Measurements from ENCODE around the gene MAGEB18. TPM values are rescaled to one million over a fixed set of nuclear protein-coding genes. Genes with fewer than 3 reads are reported as not detected.

The MAGEB18 gene
- not detected in 2 replicates for total RNA-seq
- not detected for total RNA-seq (2013)
- polyA plus RNA-seq, result not detected in 2 replicates
- polyA minus RNA-seq, result not detected in 2 replicates

GRCh38 chrX:26138274-26138673, at the start of gene MAGEB18:
TSS of gene MAGEB18 (plus strand) at chrX:26138343. CDS start at chrX:26138986, 643 bp downstream.
- WGBS (ENCODE audit: insufficient coverage), result 100% methylated on average over 3 of the region's 11 CpGs
- intact Hi-C loops (cut with micrococcal nuclease), result no loop called here
- no peaks in the 10 kb centered on the region for H3K9me3 ChIP-seq (ENCODE audit: control extremely low read depth in 1 of 3, control insufficient read depth in 2 of 3, insufficient read depth in 1 of 3, low read length in 2 of 3)
- H3K9ac ChIP-seq (ENCODE audit: low read length), result no peak within 1 kb of the TSS
- Mint-ChIP-seq H3K4me1 (no peaks in the 10 kb centered on the region), H3K27ac (no peak within 1 kb of the TSS), H3K27me3 (no peaks in the 10 kb centered on the region), H3K9me3 (ENCODE audit: insufficient read depth) (peaks cover 2% of the 10 kb centered on the region), H3K4me3 (no peak within 1 kb of the TSS)
- no peak for TF ChIP-seq CTCF (IDR thresholded peaks at IDR 0.05)
- TF ChIP-seq EZH2 (IDR thresholded peaks at IDR 0.05; ENCODE audit: borderline replicate concordance, insufficient read depth, low read depth, low read length, poor library complexity, severe bottlenecking), result no peak
- DNase-seq (no peak), ATAC-seq (ENCODE audit: low read depth) (no peak)
- H4K20me1 ChIP-seq (ENCODE audit: control insufficient read depth, insufficient read depth, low read length, poor library complexity, severe bottlenecking), result no peaks in the 10 kb centered on the region
- ChIA-PET CTCF (no interaction called here), POLR2A (no interaction called here)
- H3K36me3 ChIP-seq (replicated peaks in 1 of 2; ENCODE audit: control extremely low read depth in 1 of 2, control insufficient read depth in 1 of 2, extremely low read depth in 1 of 2, insufficient read depth in 2 of 2, low read length in 1 of 2), result no peaks in the 10 kb centered on the region
- H3K27me3 ChIP-seq (replicated peaks in 1 of 4; ENCODE audit: control extremely low read depth in 1 of 4, control insufficient read depth in 3 of 4, insufficient read depth in 4 of 4, low read length in 3 of 4), result no peaks in the 10 kb centered on the region
- no peak within 1 kb of the TSS for H3K27ac ChIP-seq (ENCODE audit: low read length in 2 of 2)
- no peaks in the 10 kb centered on the region for H3K4me1 ChIP-seq (ENCODE audit: control insufficient read depth in 2 of 2, insufficient read depth in 2 of 2, low read length in 2 of 2)
- H3K4me3 ChIP-seq (ENCODE audit: control extremely low read depth in 1 of 5, extremely low read depth in 1 of 5, insufficient read depth in 1 of 5, low read depth in 2 of 5, low read length in 4 of 5), result no peak within 1 kb of the TSS
- no peak within 1 kb of the TSS for H2AFZ ChIP-seq (ENCODE audit: insufficient read depth, low read depth, low read length, poor library complexity, severe bottlenecking)
- no peaks in the 10 kb centered on the region for H3K79me2 ChIP-seq (ENCODE audit: control insufficient read depth, insufficient read depth, low read length)
- no peak within 1 kb of the TSS for H3K4me2 ChIP-seq (replicated peaks; ENCODE audit: low read depth, low read length, poor library complexity, severe bottlenecking)

- no peaks in the 10 kb centered on the region for H3K9me3 Mint-ChIP-seq (ENCODE audit: insufficient read depth)
- POLR2A ChIA-PET, result no interaction called here
- H3K4me2 ChIP-seq (replicated peaks; ENCODE audit: low read depth, low read length, poor library complexity, severe bottlenecking), result no peak overlapping the region
- no peak overlapping the region for H3K27ac ChIP-seq (ENCODE audit: low read length in 2 of 2)
- intact Hi-C loops (cut with micrococcal nuclease), result no loop called here
- H3K4me3 ChIP-seq (ENCODE audit: control extremely low read depth in 1 of 5, extremely low read depth in 1 of 5, insufficient read depth in 1 of 5, low read depth in 2 of 5, low read length in 4 of 5), result no peak overlapping the region
- H4K20me1 ChIP-seq (ENCODE audit: control insufficient read depth, insufficient read depth, low read length, poor library complexity, severe bottlenecking), result no peaks in the 10 kb centered on the region
- H3K79me2 ChIP-seq (ENCODE audit: control insufficient read depth, insufficient read depth, low read length), result no peaks in the 10 kb centered on the region
- no peaks in the 10 kb centered on the region for H3K27me3 ChIP-seq (replicated peaks in 1 of 4; ENCODE audit: control extremely low read depth in 1 of 4, control insufficient read depth in 3 of 4, insufficient read depth in 4 of 4, low read length in 3 of 4)
- no peaks in the 10 kb centered on the region for H3K36me3 ChIP-seq (replicated peaks in 1 of 2; ENCODE audit: control extremely low read depth in 1 of 2, control insufficient read depth in 1 of 2, extremely low read depth in 1 of 2, insufficient read depth in 2 of 2, low read length in 1 of 2)
- CTCF ChIA-PET, result no interaction called here
- H3K27ac Mint-ChIP-seq, result no peak overlapping the region
- DNase-seq (no peak), ATAC-seq (ENCODE audit: low read depth) (no peak)
- no peak overlapping the region for H2AFZ ChIP-seq (ENCODE audit: insufficient read depth, low read depth, low read length, poor library complexity, severe bottlenecking)
- no peaks in the 10 kb centered on the region for H3K9me3 ChIP-seq (ENCODE audit: control extremely low read depth in 1 of 3, control insufficient read depth in 2 of 3, insufficient read depth in 1 of 3, low read length in 2 of 3)
- TF ChIP-seq CTCF (IDR thresholded peaks at IDR 0.05), result no peak
- TF ChIP-seq EZH2 (IDR thresholded peaks at IDR 0.05; ENCODE audit: borderline replicate concordance, insufficient read depth, low read depth, low read length, poor library complexity, severe bottlenecking), result no peak
- no peaks in the 10 kb centered on the region for H3K27me3 Mint-ChIP-seq
- no peak overlapping the region for H3K4me3 Mint-ChIP-seq
- no peaks in the 10 kb centered on the region for H3K4me1 Mint-ChIP-seq
- WGBS (ENCODE audit: insufficient coverage), result no CpG with 5 or more reads among the region's 3 CpGs
- no peaks in the 10 kb centered on the region for H3K4me1 ChIP-seq (ENCODE audit: control insufficient read depth in 2 of 2, insufficient read depth in 2 of 2, low read length in 2 of 2)
- H3K9ac ChIP-seq (ENCODE audit: low read length), result no peak overlapping the region
Observed at GRCh38 chrX:26100421-26100920, 37.7 kb upstream of the MAGEB18 start.

Measured in B cell (primary cell).